HG03159 (cell line): ENCODE data around the gene CRACR2B.

Source experiments
- ATAC-seq: cut with Tn5 transposase; IDR thresholded peaks from one replicate; pipeline ENCODE4 v1.9.1; 2021; ENCODE audit warnings: mild to moderate bottlenecking, moderate library complexity; ENCODE audit not compliant: unreplicated experiment

Gene CRACR2B

GRCh38 chr11:850775-851763 is 23.4 kb downstream of the CRACR2B start:
- no peak for ATAC-seq

- ATAC-seq = no peak
These were observed 25.0 kb downstream of the CRACR2B start for GRCh38 chr11:852762-853161.

DNA sequence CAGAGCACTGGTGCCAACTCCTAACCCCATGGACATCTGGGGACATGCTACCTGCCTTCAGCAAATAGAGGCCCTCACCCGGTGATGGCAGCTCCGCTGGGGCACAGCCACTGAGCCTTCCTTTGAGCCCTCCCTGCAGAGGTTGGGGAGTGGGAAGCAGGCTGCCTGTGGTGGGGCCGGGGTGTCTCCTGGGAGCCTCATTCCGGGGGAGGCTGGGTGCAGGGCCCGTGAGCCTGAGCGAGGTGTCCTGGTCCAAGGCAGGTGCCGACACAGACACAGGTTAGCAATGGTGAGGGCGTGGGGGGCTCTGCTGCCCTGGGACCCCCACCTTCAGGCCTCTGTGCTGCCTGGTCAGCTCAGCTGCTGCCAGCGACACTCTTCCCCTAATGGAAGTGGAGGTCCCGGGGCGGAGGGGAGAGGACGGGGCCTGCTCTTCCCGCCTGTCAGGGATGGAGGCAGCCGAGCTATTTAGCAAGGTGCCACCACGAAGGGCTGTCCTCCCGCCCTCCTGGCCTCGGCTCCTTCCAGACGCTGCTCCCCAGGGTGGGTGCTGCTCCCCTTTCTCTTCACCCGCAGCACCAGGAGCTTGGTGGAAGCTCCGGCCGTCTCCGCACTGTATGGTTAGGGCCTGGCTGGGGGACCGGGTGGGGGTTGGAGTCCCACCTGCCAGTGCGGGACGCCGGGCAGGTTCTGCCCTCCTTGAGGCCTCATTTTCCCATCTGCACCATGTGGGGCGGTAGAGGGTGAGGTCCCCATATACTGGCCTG is 26.1 kb downstream of the CRACR2B start:
- ATAC-seq = no peak

- ATAC-seq = no peak
These were observed 27.0 kb downstream of the CRACR2B start for GRCh38 chr11:854601-855329.

DNA sequence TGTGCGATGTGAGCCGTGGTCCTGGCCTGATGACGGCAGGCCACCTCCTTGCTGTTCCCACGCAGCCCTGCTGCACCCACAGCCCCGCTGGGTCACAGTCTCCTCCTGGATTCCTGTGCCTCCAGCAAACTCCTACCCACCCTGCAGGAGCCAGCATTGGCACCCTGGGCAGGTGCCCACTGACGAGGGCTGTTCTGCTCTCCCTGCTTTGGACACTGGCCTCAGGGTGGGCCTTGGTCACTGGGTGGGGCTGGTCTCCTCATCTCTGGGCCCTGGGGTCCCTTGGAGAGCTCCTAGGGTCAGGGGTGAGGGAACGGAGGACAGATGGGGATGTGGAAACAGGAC is 27.6 kb downstream of the CRACR2B start:
- no peak for ATAC-seq

GRCh38 chr11:855796-856195 is 28.1 kb downstream of the CRACR2B start:
- no peak for ATAC-seq

GRCh38 chr11:856397-856796 is 28.7 kb downstream of the CRACR2B start:
- ATAC-seq = no peak

DNA sequence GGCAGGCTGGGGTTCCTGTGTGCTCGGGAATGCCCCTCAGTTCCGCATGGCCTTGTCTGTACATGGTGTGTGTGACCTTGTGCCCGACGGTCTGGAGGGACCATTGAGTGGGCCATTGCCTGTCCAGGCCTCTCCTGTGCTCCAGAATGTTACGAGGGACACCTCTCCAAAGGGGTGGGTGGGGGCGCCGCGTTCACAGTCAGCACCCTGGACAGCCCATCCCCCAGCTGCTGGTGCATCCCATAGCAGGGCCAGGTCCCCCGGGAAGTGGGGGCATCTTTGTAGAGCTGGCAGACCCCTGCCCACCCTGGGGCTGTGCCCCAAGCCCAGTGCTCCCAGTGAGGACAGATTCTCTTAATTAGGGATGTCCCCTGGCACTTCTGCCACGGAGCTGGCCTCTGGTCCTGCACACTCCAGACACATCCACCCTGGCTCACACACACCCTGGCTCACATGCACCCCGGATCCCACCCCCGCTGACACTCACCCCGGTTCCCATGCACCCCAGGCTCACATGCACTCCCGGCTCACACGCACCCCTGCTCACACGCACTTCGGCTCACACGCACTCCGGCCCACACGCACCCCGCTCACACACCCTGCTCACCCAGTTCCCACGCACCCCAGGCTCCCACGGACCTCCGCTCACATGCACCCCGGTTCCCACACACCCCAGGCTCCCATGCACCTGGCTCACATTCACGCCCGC is 30.5 kb downstream of the CRACR2B start:
- ATAC-seq = no peak

DNA sequence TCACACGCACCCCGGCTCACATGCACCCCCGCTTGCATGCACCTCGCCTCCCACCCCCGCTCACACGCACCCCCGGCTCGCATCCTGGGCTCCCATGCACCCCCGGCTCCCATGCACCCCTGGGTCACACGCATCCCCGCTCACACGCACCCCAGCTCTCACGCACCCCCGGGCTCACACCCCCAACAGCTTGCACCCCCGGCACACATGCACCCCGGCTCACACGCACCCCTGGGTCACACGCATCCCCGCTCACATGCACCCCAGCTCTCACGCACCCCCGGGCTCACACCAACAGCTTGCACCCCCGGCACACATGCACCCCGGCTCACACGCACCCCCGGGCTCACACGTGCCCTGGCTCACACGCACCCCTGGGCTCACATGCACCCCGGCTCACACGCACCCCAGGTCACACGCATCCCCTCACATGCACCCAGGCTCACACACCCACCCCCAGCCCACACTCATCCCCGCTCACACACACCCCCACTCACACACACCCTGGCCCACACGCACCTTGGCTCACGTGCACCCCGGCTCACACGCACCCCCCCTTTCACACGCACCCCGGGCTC is 31.1 kb downstream of the CRACR2B start:
- no peak for ATAC-seq

- no peak for ATAC-seq
These were observed 31.8 kb downstream of the CRACR2B start for GRCh38 chr11:859394-860131.

GRCh38 chr11:860234-861104 is 32.8 kb downstream of the CRACR2B start:
- ATAC-seq = no peak

DNA sequence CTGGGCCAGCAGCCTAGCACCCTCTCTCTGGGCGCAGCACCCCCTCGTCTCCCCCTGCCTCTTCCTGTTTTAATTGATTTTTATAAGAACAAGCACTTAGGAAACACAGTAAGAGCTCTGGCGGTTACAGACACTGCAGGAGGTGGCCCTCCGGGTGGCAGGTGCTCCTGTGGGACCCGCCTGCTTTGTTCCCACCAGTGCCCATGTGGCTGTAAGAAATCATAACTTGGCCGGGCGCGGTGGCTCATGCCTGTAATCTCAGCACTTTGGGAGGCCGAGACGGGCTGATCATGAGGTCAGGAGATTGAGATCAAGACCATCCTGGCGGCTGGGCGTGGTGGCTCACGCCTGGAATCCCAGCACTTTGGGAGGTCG is 33.4 kb downstream of the CRACR2B start:
- no peak for ATAC-seq

- no peak for ATAC-seq
These were observed 34.5 kb downstream of the CRACR2B start for GRCh38 chr11:862081-862661.

DNA sequence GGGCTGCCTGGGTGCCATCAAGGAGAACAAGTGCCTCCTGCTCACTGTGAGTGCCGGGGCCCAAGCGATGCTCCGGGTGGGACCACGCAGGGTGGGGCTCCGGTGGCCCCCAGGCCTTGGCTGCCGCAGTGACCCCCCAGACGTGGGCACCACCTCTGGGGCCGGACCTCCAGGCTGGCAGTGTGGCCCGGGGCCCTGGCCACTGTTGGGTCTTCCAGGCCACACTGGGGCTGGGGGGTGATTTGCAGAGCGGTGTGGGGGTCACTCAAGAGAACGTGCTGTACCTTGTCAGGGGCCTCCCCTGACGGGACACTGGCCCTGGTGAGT is 34.9 kb downstream of the CRACR2B start:
- no peak for ATAC-seq

DNA sequence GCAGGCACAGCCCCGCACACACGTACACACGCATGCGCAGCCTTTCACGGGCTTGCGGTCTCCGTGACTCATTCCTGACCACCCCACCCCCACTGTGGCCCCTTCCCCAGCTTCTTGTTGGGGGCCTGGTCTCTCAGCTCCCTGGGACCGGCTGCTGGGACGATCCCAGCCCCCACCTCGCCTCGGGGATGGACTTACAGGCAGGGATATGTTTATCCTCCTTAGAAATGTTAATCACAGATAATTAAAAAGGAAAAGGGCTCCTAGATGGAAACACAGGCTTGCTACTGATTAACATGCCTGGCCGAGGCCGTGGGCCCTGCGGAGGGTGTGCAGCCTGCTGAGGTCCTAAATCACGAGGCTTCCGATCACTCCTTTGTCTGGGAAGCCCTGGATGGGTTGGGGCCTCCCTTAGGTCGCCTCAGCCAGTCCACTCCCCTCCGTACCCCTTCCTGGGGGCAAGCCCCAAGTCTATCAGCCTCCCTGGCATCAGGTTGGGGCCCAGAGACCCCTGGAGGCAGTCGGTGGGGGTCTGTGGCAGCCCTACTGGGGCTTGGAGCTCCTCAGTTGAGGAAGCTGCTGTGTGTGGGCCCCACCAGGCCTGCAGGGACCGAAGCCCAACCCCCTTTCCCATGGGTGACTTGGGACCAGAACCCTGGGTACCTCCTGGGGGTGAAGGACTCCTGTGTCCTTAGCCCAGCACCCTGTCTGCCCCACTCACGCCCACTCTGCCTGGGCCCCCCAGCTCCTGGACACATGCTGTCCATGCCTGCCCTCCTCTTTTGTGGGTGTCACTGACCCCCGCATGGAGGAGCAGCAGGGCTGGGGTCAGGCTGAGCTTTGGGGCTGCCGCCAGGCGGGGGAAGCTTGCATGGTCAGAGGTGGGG is 35.5 kb downstream of the CRACR2B start:
- no peak for ATAC-seq

GRCh38 chr11:863910-864827 is 36.5 kb downstream of the CRACR2B start:
- no peak for ATAC-seq

DNA sequence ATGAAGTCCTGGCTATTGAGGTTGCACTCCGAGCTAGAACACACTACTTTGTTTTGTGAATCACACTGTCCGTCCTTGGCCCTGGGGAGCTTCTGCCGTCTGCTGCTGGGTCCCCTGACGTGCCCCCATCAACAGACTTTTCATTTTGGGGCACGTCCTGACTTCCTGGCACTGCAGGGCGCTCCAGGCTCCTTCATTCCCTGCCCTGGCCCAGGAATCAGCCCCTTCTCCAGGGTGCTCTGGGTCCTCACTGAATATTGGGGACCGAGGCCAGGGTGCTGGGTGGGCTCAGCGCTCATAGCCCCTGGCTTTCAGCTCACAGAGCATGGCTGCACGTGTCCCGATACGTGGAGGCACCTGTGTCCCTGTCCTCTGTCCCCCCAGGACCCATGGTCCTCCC is 37.2 kb downstream of the CRACR2B start:
- no peak for ATAC-seq
